OCI-LY1 (cell line): ENCODE results near the gene CLTB.

Source experiments
- H2AFZ ChIP-seq: fragments of 200-600 bp; sonication (generic), shearing (Covaris generic); 2 replicates; pipeline ENCODE4 v1.6.0; 2014; ENCODE audit warnings: antibody characterized with exemption, mild to moderate bottlenecking, low read length
- H3F3A ChIP-seq: fragments of 200-600 bp; sonication (generic), shearing (Covaris generic); 2 replicates; pipeline ENCODE4 v1.6.0; 2014; ENCODE audit warnings: mild to moderate bottlenecking, antibody characterized with exemption, low read length, moderate library complexity; ENCODE audit not compliant: insufficient read depth
- H3K27ac ChIP-seq: fragments of 200-600 bp; sonication (generic); 2 replicates; pipeline ENCODE4 v1.5.1; 2014; ENCODE audit warnings: low read length, mixed run types, mild to moderate bottlenecking, low read depth; ENCODE audit not compliant: poor library complexity, severe bottlenecking
- H3K27me3 ChIP-seq: fragments of 200-600 bp; sonication (generic); 2 replicates; pipeline ENCODE4 v1.6.0; 2014; ENCODE audit warnings: antibody characterized with exemption, mild to moderate bottlenecking, low read length, moderate library complexity; ENCODE audit not compliant: insufficient read depth
- H3K36me3 ChIP-seq: fragments of 200-600 bp; sonication (generic); 2 replicates; pipeline ENCODE4 v1.6.1; 2014; ENCODE audit warnings: mild to moderate bottlenecking, antibody characterized with exemption, low read length, moderate library complexity, mixed read lengths; ENCODE audit not compliant: insufficient read depth
- H3K4me1 ChIP-seq: fragments of 200-600 bp; sonication (generic); 2 replicates; pipeline ENCODE4 v1.5.1; 2014; ENCODE audit warnings: mild to moderate bottlenecking, low read length, moderate library complexity; ENCODE audit not compliant: insufficient read depth, severe bottlenecking
- H3K4me2 ChIP-seq: fragments of 200-600 bp; sonication (generic), shearing (Covaris generic); 2 replicates; pipeline ENCODE4 v1.6.1; 2014; ENCODE audit warnings: low read length
- H3K4me3 ChIP-seq: fragments of 200-600 bp; sonication (generic); 2 replicates; pipeline ENCODE4 v1.5.1; 2014; ENCODE audit warnings: low read length, low read depth, mild to moderate bottlenecking, mixed read lengths; ENCODE audit not compliant: poor library complexity, severe bottlenecking
- H3K79me2 ChIP-seq: fragments of 200-600 bp; shearing (Covaris generic); 2 replicates; pipeline ENCODE4 v1.6.1; 2016; ENCODE audit warnings: mixed run types, low read length, mixed read lengths; ENCODE audit not compliant: insufficient read depth
- H3K9ac ChIP-seq: fragments of 200-600 bp; sonication (generic), shearing (Covaris generic); 2 replicates; pipeline ENCODE4 v1.6.1; 2014; ENCODE audit warnings: mild to moderate bottlenecking, low read length, mixed read lengths
- H3K9me2 ChIP-seq: fragments of 200-600 bp; sonication (generic), shearing (Covaris generic); 2 replicates; pipeline ENCODE4 v1.6.1; 2014; ENCODE audit warnings: low read depth, mild to moderate bottlenecking, low read length, mixed read lengths
- H3K9me3 ChIP-seq: fragments of 200-600 bp; shearing (Covaris generic); 2 replicates; pipeline ENCODE4 v1.6.1; 2014; ENCODE audit warnings: low read length, mixed read lengths
- H4K20me1 ChIP-seq: fragments of 200-600 bp; sonication (generic), shearing (Covaris generic); 2 replicates; pipeline ENCODE4 v1.6.0; 2016; ENCODE audit warnings: mild to moderate bottlenecking, low read length; ENCODE audit not compliant: insufficient read depth
- CTCF ChIP-seq: fragments of 200-600 bp; sonication (generic), shearing (Covaris generic); IDR thresholded peaks from 2 replicates; pipeline ENCODE4 v1.5.1; 2017; ENCODE audit warnings: mild to moderate bottlenecking, antibody characterized with exemption, low read length, moderate library complexity, mixed read lengths
- EZH2 ChIP-seq: fragments of 200-600 bp; sonication (generic), shearing (Covaris generic); IDR thresholded peaks from 2 replicates; pipeline ENCODE4 v1.8.0; 2017; ENCODE audit warnings: borderline replicate concordance, mixed run types, mild to moderate bottlenecking, antibody characterized with exemption, low read length, moderate library complexity, mixed read lengths

CLTB gene

DNA sequence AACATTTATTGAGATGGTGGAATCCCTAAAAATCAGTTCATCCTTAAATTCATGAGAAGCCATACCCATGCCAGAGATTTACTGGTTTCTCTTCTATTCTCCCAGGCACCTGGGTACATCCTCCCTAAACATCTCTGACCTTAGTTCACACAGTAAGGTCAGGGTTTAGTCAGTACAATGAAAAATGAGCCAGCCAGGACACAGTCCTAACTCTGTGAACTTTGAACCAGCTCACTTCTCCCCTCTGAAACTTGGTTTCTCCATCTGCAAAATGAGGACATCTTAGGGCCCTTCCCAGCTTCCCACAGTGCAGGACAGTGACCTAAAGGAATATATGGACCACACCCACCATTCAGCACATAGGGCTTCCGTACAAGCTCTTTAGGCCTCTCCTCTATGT is 29.8 kb downstream of the CLTB start:
- Histone ChIP-seq H2AFZ (no peak overlapping the region), H3K9ac (peak overlapping the region; percentile 95; the same call in 1 of the 2 replicates), H4K20me1 (no peaks in the 10 kb centered on the region), H3K27me3 (no peaks in the 10 kb centered on the region), H3F3A (no peaks in the 10 kb centered on the region), H3K9me2 (no peaks in the 10 kb centered on the region), H3K36me3 (peaks cover 82% of the 10 kb centered on the region), H3K4me3 (peak overlapping the region; percentile 94), H3K79me2 (peaks cover 30% of the 10 kb centered on the region), H3K4me1 (peaks cover 28% of the 10 kb centered on the region), H3K9me3 (no peaks in the 10 kb centered on the region), H3K27ac (no peak overlapping the region), H3K4me2 (peak overlapping the region; percentile 93)
- TF ChIP-seq EZH2 (no peak), CTCF (no peak)

- H2AFZ ChIP-seq, result no peak overlapping the region
- H3K9me3 ChIP-seq, result no peaks in the 10 kb centered on the region
- H3K4me2 ChIP-seq, result no peak overlapping the region
- H3K79me2 ChIP-seq, result peaks cover 30% of the 10 kb centered on the region
- H3K27me3 ChIP-seq, result no peaks in the 10 kb centered on the region
- no peak overlapping the region for H3K9ac ChIP-seq
- H4K20me1 ChIP-seq, result no peaks in the 10 kb centered on the region
- peaks cover 25% of the 10 kb centered on the region for H3K4me1 ChIP-seq
- H3K4me3 ChIP-seq, result no peak overlapping the region
- no peak for TF ChIP-seq CTCF
- no peak for TF ChIP-seq EZH2
- H3F3A ChIP-seq, result peaks cover 5% of the 10 kb centered on the region; the same call in 1 of the 2 replicates
- H3K27ac ChIP-seq, result no peak overlapping the region
- no peaks in the 10 kb centered on the region for H3K9me2 ChIP-seq
- H3K36me3 ChIP-seq, result peaks cover 79% of the 10 kb centered on the region
Measured at GRCh38 chr5:176384991-176385390, 31.3 kb downstream of the CLTB start.

GRCh38 chr5:176384366-176384930 is 31.9 kb downstream of the CLTB start:
- H3K36me3 ChIP-seq, result peaks cover 81% of the 10 kb centered on the region
- no peaks in the 10 kb centered on the region for H3K9me2 ChIP-seq
- no peaks in the 10 kb centered on the region for H3K9me3 ChIP-seq
- H2AFZ ChIP-seq, result no peak overlapping the region
- peaks cover 7% of the 10 kb centered on the region; the same call in 1 of the 2 replicates for H3F3A ChIP-seq
- H3K4me3 ChIP-seq, result no peak overlapping the region
- H3K9ac ChIP-seq, result no peak overlapping the region
- H3K27me3 ChIP-seq, result no peaks in the 10 kb centered on the region
- no peaks in the 10 kb centered on the region for H4K20me1 ChIP-seq
- peaks cover 20% of the 10 kb centered on the region for H3K4me1 ChIP-seq
- H3K27ac ChIP-seq, result no peak overlapping the region
- no peak overlapping the region for H3K4me2 ChIP-seq
- H3K79me2 ChIP-seq, result peaks cover 30% of the 10 kb centered on the region
- no peak for TF ChIP-seq CTCF
- TF ChIP-seq EZH2, result no peak
